ENCODE data around the gene SHISAL2B. TPM values are rescaled to one million over a fixed set of nuclear protein-coding genes. Genes with fewer than 3 reads are reported as not detected.
"Not testable (repeated sequence)": the region's sequence is repeated elsewhere in the genome, so short reads cannot be mapped to it uniquely, and the experiment has no call there.

SHISAL2B gene
- total and polyA plus RNA-seq, 4 donors = not detected

DNA sequence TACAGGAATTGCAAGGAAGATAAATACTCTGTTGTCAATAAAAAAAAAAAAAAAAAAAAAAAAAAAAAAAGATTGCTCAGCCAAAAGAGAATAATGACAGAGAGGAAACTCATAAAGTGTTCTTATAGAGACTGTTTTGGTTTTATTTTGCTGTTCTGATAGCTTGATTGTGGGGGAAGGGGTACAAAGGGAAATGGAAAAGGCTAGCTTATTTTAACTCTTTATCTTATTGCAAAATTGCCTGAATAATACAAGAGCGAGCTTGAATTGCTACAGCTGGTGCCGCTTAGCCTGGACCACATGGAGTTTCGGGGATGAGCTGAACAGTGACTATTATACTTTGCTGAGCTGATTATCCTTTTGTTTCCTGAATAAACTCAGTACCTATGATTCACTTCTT is 31.0 kb upstream of the SHISAL2B start:
- DNase-seq (ENCODE audit: low spot score) = no peak
- H3K27ac ChIP-seq (ENCODE audit: low read depth in 1 of 2, low read length in 2 of 2) = no peak overlapping the region
- peaks cover 0 to 6% (median 1%) of the 10 kb centered on the region in 4 donors for H3K4me1 ChIP-seq (ENCODE audit: control insufficient read depth in 4 of 4, insufficient read depth in 4 of 4, low read length in 3 of 4)
- TF ChIP-seq JUND (IDR thresholded peaks at IDR 0.05) = no peak
- no peaks in the 10 kb centered on the region for H3K36me3 ChIP-seq (ENCODE audit: control insufficient read depth in 4 of 4, insufficient read depth in 3 of 4, low read depth in 1 of 4, low read length in 3 of 4)
- H3K4me3 ChIP-seq (ENCODE audit: low read depth in 1 of 3, low read length in 3 of 3) = no peak overlapping the region
- no peak overlapping the region for H3K9ac ChIP-seq (ENCODE audit: low read depth in 1 of 2, low read length in 2 of 2)
- no peaks in the 10 kb centered on the region for H3K9me3 ChIP-seq (ENCODE audit: control insufficient read depth in 4 of 4, low read length in 3 of 4)
- WGBS = 78% methylated on average over 3 of the region's 3 CpGs
- H3K27me3 ChIP-seq (ENCODE audit: control insufficient read depth in 4 of 4, insufficient read depth in 4 of 4, low read length in 3 of 4) = no peaks in the 10 kb centered on the region

DNA sequence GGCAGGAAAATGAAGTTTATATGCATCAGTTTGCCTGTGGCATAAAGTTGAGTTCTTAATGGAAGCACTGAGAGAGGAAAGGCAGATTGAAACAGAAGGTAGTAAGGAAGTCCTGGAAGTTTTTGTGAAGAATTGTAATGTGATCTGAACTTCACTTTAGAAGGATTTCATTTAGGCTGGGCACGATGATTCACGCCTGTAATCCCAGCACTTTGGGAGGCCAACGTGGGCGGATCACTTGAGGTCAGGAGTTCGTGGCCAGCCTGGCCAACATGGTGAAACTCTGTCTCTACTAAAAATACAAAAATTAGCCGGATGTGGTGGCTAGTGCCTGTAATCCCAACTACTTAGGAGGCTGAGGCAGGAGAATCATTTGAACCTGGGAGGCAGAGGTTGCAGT is 27.1 kb upstream of the SHISAL2B start:
- not testable (repeated sequence) for H3K27ac ChIP-seq (ENCODE audit: low read depth in 1 of 2, low read length in 2 of 2); H3K36me3 ChIP-seq (ENCODE audit: control insufficient read depth in 4 of 4, insufficient read depth in 3 of 4, low read depth in 1 of 4, low read length in 3 of 4); H3K9ac ChIP-seq (ENCODE audit: low read depth in 1 of 2, low read length in 2 of 2); DNase-seq (ENCODE audit: low spot score); H3K4me1 ChIP-seq (ENCODE audit: control insufficient read depth in 4 of 4, insufficient read depth in 4 of 4, low read length in 3 of 4); H3K4me3 ChIP-seq (ENCODE audit: low read depth in 1 of 3, low read length in 3 of 3); H3K9me3 ChIP-seq (ENCODE audit: control insufficient read depth in 4 of 4, low read length in 3 of 4); H3K27me3 ChIP-seq (ENCODE audit: control insufficient read depth in 4 of 4, insufficient read depth in 4 of 4, low read length in 3 of 4)
- 78% methylated on average over 6 of the region's 6 CpGs for WGBS

DNA sequence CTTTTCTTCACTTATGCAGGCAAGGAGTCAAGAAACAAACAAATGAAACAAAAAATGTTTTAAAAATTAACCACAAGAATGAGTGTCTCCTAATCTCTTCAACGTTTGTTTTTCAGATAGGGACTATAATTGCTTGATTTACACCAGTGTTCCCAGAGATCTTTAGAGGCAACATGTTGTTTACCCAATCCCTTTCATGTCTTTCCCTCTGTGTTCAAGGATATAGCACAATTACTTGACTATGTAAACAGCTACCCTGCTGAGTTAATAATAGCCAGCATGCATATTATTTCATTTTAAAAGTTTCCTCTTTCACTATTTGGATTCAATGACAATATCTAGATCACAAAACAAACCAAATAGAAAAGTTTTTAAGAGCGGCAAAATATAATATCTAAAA is 25.1 kb upstream of the SHISAL2B start:
- Histone ChIP-seq H3K36me3 (ENCODE audit: control insufficient read depth in 4 of 4, insufficient read depth in 3 of 4, low read depth in 1 of 4, low read length in 3 of 4) (no peaks in the 10 kb centered on the region), H3K4me1 (ENCODE audit: control insufficient read depth in 4 of 4, insufficient read depth in 4 of 4, low read length in 3 of 4) (no peaks in the 10 kb centered on the region), H3K9me3 (ENCODE audit: control insufficient read depth in 4 of 4, low read length in 3 of 4) (no peaks in the 10 kb centered on the region), H3K4me3 (ENCODE audit: low read depth in 1 of 3, low read length in 3 of 3) (no peak overlapping the region), H3K27me3 (ENCODE audit: control insufficient read depth in 4 of 4, insufficient read depth in 4 of 4, low read length in 3 of 4) (peaks cover 0 to 2% (median 0%) of the 10 kb centered on the region in 4 donors), H3K27ac (ENCODE audit: low read depth in 1 of 2, low read length in 2 of 2) (no peak overlapping the region), H3K9ac (ENCODE audit: low read depth in 1 of 2, low read length in 2 of 2) (no peak overlapping the region)
- no peak for DNase-seq (ENCODE audit: low spot score)
- TF ChIP-seq, protein P1, sequence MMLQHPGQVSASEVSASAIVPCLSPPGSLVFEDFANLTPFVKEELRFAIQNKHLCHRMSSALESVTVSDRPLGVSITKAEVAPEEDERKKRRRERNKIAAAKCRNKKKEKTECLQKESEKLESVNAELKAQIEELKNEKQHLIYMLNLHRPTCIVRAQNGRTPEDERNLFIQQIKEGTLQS (IDR thresholded peaks at IDR 0.05) = no peak
- TF ChIP-seq JUND (IDR thresholded peaks at IDR 0.05) (no peak), GABPA (IDR thresholded peaks at IDR 0.05 in 1 of 2, conservative IDR thresholded peaks at IDR 0.05 in 1 of 2) (no peak), RXRA (IDR thresholded peaks at IDR 0.05) (no peak)
- TF ChIP-seq, protein P2, sequence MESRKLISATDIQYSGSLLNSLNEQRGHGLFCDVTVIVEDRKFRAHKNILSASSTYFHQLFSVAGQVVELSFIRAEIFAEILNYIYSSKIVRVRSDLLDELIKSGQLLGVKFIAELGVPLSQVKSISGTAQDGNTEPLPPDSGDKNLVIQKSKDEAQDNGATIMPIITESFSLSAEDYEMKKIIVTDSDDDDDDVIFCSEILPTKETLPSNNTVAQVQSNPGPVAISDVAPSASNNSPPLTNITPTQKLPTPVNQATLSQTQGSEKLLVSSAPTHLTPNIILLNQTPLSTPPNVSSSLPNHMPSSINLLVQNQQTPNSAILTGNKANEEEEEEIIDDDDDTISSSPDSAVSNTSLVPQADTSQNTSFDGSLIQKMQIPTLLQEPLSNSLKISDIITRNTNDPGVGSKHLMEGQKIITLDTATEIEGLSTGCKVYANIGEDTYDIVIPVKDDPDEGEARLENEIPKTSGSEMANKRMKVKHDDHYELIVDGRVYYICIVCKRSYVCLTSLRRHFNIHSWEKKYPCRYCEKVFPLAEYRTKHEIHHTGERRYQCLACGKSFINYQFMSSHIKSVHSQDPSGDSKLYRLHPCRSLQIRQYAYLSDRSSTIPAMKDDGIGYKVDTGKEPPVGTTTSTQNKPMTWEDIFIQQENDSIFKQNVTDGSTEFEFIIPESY (IDR thresholded peaks at IDR 0.05) = no peak
- 50% methylated on average over 2 of the region's 2 CpGs for WGBS

DNA sequence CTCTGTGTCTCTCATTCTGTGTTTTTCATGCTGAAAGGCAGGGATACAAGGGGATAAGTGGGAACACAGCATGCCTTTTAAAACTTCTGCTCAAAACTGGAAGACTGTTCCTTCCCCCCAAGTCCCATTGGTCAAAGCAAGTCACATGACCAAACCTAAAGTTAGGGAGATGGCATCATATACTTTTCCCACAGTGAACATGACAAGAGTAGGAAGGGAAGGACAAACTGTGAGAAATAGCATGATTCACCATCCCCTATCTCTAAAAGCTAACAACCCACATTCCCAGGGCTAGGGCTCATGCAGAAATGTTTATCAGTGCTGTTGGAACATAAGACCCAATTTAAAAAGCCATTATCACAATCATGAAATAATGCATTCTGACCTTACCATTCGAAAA is 24.2 kb upstream of the SHISAL2B start:
- Histone ChIP-seq H3K27ac (ENCODE audit: low read depth in 1 of 2, low read length in 2 of 2) (no peak overlapping the region), H3K4me1 (ENCODE audit: control insufficient read depth in 4 of 4, insufficient read depth in 4 of 4, low read length in 3 of 4) (no peaks in the 10 kb centered on the region), H3K9ac (ENCODE audit: low read depth in 1 of 2, low read length in 2 of 2) (no peak overlapping the region), H3K9me3 (ENCODE audit: control insufficient read depth in 4 of 4, low read length in 3 of 4) (no peaks in the 10 kb centered on the region), H3K36me3 (ENCODE audit: control insufficient read depth in 4 of 4, insufficient read depth in 3 of 4, low read depth in 1 of 4, low read length in 3 of 4) (no peaks in the 10 kb centered on the region), H3K27me3 (ENCODE audit: control insufficient read depth in 4 of 4, insufficient read depth in 4 of 4, low read length in 3 of 4) (peaks cover 0 to 2% (median 0%) of the 10 kb centered on the region in 4 donors), H3K4me3 (ENCODE audit: low read depth in 1 of 3, low read length in 3 of 3) (no peak overlapping the region)
- TF ChIP-seq NR2F2 (IDR thresholded peaks at IDR 0.05) (no peak), RAD21 (IDR thresholded peaks at IDR 0.05) (no peak), YY1 (IDR thresholded peaks at IDR 0.05) (no peak), GABPA (IDR thresholded peaks at IDR 0.05 in 1 of 2, conservative IDR thresholded peaks at IDR 0.05 in 1 of 2) (no peak), RXRA (IDR thresholded peaks at IDR 0.05) (no peak)
- no peak for DNase-seq (ENCODE audit: low spot score)
- WGBS = 34% methylated on average over 1 of the region's 1 CpG
